ENCODE data around the gene SDK1.
A peak's percentile ranks its signal among the peaks of the same experiment; 100 is the strongest.

Gene SDK1

DNA sequence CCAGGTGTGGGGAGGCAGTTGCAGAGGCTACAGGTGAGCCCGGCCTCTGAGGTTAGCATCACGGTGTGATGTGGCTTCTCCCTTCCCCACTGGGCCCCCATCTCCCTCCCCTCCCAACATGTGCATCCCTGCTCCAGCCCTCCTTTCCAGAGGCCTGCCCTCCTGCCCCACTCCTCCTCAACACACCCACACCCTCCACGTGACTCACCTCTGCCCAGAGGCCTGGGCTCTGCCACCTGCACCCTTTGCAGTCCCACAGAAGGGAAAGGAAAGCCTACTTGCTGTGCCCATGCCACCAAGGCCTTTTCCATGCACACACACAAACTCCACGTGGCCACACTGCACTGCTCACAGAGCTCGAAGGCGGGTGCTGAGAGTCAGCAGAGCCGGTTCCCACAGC, 880.4 kb downstream of the SDK1 start:
- TF ChIP-seq, protein P1, sequence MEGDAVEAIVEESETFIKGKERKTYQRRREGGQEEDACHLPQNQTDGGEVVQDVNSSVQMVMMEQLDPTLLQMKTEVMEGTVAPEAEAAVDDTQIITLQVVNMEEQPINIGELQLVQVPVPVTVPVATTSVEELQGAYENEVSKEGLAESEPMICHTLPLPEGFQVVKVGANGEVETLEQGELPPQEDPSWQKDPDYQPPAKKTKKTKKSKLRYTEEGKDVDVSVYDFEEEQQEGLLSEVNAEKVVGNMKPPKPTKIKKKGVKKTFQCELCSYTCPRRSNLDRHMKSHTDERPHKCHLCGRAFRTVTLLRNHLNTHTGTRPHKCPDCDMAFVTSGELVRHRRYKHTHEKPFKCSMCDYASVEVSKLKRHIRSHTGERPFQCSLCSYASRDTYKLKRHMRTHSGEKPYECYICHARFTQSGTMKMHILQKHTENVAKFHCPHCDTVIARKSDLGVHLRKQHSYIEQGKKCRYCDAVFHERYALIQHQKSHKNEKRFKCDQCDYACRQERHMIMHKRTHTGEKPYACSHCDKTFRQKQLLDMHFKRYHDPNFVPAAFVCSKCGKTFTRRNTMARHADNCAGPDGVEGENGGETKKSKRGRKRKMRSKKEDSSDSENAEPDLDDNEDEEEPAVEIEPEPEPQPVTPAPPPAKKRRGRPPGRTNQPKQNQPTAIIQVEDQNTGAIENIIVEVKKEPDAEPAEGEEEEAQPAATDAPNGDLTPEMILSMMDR (conservative IDR thresholded peaks at IDR 0.05; ENCODE audit: low read depth), result no peak
- POLR2A ChIA-PET (ENCODE audit: low non-redundant PET), result no interaction called here
- H3K27ac ChIP-seq, result no peak overlapping the region
- DNase-seq (ENCODE audit: low spot score), result no peak
- CTCF ChIA-PET, result interaction anchor here (0.6 kb wide), 1 partner anchor 10 kb away, joined by 5 read pairs; no protein-coding TSS in a partner anchor

DNA sequence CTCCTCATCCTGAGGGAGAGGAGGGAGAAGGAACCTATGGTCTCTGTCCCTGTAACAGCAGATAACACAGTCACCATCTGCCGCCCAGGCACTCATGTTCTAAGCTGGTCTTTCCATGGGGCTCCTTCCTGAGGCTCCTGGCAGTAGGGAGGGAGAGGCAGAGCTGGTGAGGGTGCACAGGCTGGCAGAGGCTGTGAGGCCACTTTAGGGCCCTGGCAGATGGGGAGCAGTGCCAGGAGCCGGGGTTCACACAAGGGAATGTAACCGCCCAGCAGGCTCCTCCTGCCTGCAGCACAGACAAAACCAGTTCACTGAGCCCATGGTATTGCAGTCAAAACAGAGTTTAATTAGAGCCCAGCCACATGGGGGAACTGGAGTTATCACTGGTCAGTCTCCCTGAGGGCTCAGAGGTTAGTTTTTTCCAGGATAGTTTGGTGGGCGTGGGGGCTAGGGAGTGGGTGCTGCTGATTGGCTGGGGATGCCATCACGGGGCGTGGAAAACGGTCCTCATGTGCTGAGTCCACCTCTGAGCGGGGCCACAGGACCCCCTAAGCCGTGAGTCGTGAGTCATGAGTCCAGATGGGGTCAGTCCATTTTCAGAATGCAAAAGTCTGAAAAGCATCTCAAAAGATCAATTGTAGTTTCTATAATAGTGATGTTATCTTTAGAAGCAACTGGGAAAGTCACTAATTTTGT, 881.7 kb downstream of the SDK1 start:
- ChIA-PET POLR2A (ENCODE audit: low non-redundant PET) (no interaction called here), CTCF (interaction anchor here (0.6 kb wide), 1 partner anchor 647 kb away, joined by 3 read pairs; no protein-coding TSS in a partner anchor)
- no peak for DNase-seq (ENCODE audit: low spot score)
- H3K27ac ChIP-seq, result no peak overlapping the region
- TF ChIP-seq, protein P1 (conservative IDR thresholded peaks at IDR 0.05; ENCODE audit: low read depth), result no peak

DNA sequence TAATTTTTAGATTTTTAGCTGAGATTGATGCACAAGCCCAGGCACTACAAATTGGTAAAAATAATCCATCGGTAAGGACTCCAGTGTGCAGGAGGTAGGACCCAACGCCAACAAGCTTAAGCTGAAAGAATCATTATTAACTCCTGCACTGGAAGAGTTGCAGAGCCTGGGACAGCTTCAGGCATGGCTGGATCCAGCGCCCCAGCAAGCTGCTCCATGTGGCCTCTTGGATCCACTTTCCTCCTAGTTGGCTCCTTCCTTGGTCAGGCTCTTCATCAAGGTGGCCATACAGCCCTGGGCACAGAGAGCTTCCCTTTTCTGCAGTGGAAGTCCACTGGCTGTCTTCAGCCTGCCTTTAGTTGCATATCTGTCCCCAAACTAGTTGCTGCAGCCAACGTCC, 883.6 kb downstream of the SDK1 start:
- TF ChIP-seq, protein P1 (conservative IDR thresholded peaks at IDR 0.05; ENCODE audit: low read depth), result no peak
- CTCF ChIA-PET, result no interaction called here
- POLR2A ChIA-PET (ENCODE audit: low non-redundant PET), result no interaction called here
- H3K27ac ChIP-seq, result no peak overlapping the region
- no peak for DNase-seq (ENCODE audit: low spot score)

DNA sequence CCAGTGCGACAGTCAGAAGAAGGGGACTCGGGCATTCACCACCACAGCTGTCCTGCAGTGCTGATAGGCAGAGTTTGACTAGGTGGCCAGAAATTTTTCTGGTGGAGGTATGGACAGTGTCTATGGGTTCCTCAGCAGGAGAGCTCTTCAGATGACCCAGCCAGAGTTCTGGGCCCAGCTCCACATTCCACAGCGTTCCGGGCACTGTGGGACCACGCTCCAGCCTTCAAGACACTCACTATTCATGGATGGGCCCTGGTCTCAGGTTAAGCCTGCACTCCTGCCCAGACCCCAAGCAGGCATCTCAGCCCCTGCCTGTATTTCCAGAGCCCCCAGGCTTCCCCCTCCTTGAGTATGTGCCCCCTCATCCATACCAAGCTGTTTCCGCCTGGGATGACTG, 884.1 kb downstream of the SDK1 start:
- TF ChIP-seq, protein P1 (conservative IDR thresholded peaks at IDR 0.05; ENCODE audit: low read depth), result no peak
- ChIA-PET POLR2A (ENCODE audit: low non-redundant PET) (no interaction called here), CTCF (no interaction called here)
- no peak for DNase-seq (ENCODE audit: low spot score)
- H3K27ac ChIP-seq, result peak overlapping the region; percentile 13; the same call in 1 of the 2 replicates

DNA sequence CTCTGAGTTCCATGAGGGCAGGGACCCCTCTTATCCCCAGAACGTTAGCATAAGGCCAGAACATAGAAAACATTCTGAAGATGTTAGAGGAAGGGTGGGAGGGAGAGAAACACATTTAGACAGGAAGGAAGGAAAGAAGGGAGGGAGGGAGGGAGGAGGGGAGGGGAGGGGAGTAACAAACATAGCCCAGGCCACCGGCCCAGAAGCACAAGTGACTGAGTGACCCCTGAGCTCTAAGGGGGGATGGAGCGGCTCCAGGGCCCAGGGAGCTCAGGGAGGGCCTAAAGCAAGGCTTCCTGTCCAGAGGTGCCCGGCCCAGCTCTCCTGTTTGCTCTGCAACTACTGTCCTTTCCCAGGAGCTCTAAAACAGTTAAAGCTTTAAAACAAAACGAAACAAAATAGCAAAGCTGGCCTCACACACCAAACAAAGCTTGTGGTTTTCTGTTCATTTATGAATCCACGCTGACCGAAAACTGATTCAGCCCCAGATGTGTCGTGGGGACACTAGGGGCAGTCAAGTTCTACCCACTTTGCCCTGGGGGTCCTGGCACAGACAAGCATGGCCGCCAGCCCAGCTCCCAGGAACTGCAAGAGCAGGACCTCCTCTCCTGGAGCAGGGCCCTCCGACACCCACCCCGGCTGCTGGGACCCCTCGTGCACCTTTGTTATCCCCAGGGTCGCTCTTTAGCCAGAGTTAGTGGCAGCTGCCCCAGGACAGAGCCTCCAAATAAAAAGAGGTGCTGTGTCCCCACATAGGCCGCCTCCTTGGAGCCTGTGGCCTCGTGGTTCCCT, 884.9 kb downstream of the SDK1 start:
- ChIA-PET CTCF (no interaction called here), POLR2A (ENCODE audit: low non-redundant PET) (interaction anchor here (0.6 kb wide), 1 partner anchor 317 kb away, joined by 8 read pairs; no protein-coding TSS in a partner anchor)
- H3K27ac ChIP-seq, result peak overlapping the region; percentile 13
- no peak for DNase-seq (ENCODE audit: low spot score)
- TF ChIP-seq, protein P1 (conservative IDR thresholded peaks at IDR 0.05; ENCODE audit: low read depth), result no peak

DNA sequence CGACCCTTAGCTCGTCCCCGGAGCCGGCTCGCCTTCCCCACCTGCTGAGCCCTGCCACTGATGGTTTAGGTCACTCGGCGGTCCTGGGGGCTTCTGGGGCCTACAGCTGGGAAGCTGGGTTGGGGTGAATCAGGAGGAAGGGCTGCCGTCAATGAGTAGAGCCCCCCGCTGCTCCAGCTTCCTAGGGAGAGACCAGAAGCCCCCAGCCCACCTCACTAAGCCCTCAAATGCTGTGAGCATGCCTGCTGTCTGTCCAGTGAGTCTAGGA, 885.4 kb downstream of the SDK1 start:
- H3K27ac ChIP-seq, result peak overlapping the region; percentile 13
- ChIA-PET CTCF (no interaction called here), POLR2A (ENCODE audit: low non-redundant PET) (no interaction called here)
- TF ChIP-seq, protein P1 (conservative IDR thresholded peaks at IDR 0.05; ENCODE audit: low read depth), result no peak
- no peak for DNase-seq (ENCODE audit: low spot score)
